HEK293T (cell line): ENCODE measurements around the gene ASAP2.
A peak's percentile ranks its signal among the peaks of the same experiment; 100 is the strongest.

Experiments
- CTCF ChIA-PET: fragments of 350-600 bp; formaldehyde crosslinking; extraction: SDS; loops from one replicate; lab custom pipeline; 2021; ENCODE audit warnings: antibody characterized with exemption, inconsistent platforms; lab: Yijun Ruan, JAX
- POLR2A ChIA-PET: fragments of 350-600 bp; formaldehyde crosslinking; extraction: SDS; loops from one replicate; lab custom pipeline; 2020; ENCODE audit warnings: antibody characterized with exemption, inconsistent platforms; lab: Yijun Ruan, JAX
- DNase-seq: peaks from one replicate; pipeline ENCODE4 v3.0.0; 2012; ENCODE audit warnings: mixed read lengths; ENCODE audit errors: extremely low spot score
- ARNT ChIP-seq: fragments of 450-650 bp; IDR thresholded peaks from 2 replicates; pipeline ENCODE4 v1.6.1; 2017; ENCODE audit warnings: mild to moderate bottlenecking
- BHLHE40 ChIP-seq: fragments of 450-650 bp; IDR thresholded peaks from 2 replicates; pipeline ENCODE4 v1.6.1; 2016; ENCODE audit warnings: mild to moderate bottlenecking, moderate library complexity, borderline replicate concordance
- CTBP1 ChIP-seq: fragments of 450-650 bp; IDR thresholded peaks from 2 replicates; pipeline ENCODE4 v1.6.1; 2016; ENCODE audit warnings: borderline replicate concordance
- ELF4 ChIP-seq: fragments of 450-650 bp; IDR thresholded peaks from 2 replicates; pipeline ENCODE4 v1.6.1; 2017; ENCODE audit warnings: antibody characterized with exemption
- FOXA1 ChIP-seq: fragments of 450-650 bp; IDR thresholded peaks from 2 replicates; pipeline ENCODE4 v1.6.1; 2016; ENCODE audit warnings: mild to moderate bottlenecking
- FOXK2 ChIP-seq: fragments of 450-650 bp; IDR thresholded peaks from 2 replicates; pipeline ENCODE4 v1.6.1; 2016; ENCODE audit warnings: mild to moderate bottlenecking
- FOXM1 ChIP-seq: fragments of 450-650 bp; IDR thresholded peaks from 2 replicates; pipeline ENCODE4 v1.6.1; 2017; ENCODE audit warnings: mild to moderate bottlenecking, borderline replicate concordance
- HDGF ChIP-seq: fragments of 450-650 bp; IDR thresholded peaks from 2 replicates; pipeline ENCODE4 v1.6.1; 2017; ENCODE audit warnings: antibody characterized with exemption, borderline replicate concordance
- L3MBTL2 ChIP-seq: fragments of 450-650 bp; conservative IDR thresholded peaks from 2 replicates; pipeline ENCODE4 v1.6.1; 2016; ENCODE audit warnings: mild to moderate bottlenecking
- LEF1 ChIP-seq: fragments of 450-650 bp; IDR thresholded peaks from 2 replicates; pipeline ENCODE4 v1.6.1; 2017; ENCODE audit warnings: mild to moderate bottlenecking, borderline replicate concordance
- NFRKB ChIP-seq: fragments of 450-650 bp; IDR thresholded peaks from 2 replicates; pipeline ENCODE4 v1.6.1; 2016; ENCODE audit warnings: mild to moderate bottlenecking, moderate library complexity
- PKNOX1 ChIP-seq: fragments of 450-650 bp; IDR thresholded peaks from 2 replicates; pipeline ENCODE4 v1.6.1; 2016
- SP1 ChIP-seq: fragments of 450-650 bp; IDR thresholded peaks from 2 replicates; pipeline ENCODE4 v1.6.1; 2017
- SUZ12 ChIP-seq: fragments of 450-650 bp; IDR thresholded peaks from 2 replicates; pipeline ENCODE4 v1.6.1; 2016; ENCODE audit warnings: mild to moderate bottlenecking
- TARDBP ChIP-seq: fragments of 450-650 bp; IDR thresholded peaks from 2 replicates; pipeline ENCODE4 v1.6.1; 2016
- ZNF384 ChIP-seq: fragments of 450-650 bp; IDR thresholded peaks from 2 replicates; pipeline ENCODE4 v1.6.1; 2016

ASAP2 gene

GRCh38 chr2:9345997-9346396 lies 139.4 kb downstream of the ASAP2 start:
- TF ChIP-seq LEF1: no peak
- TF ChIP-seq CTBP1: no peak
- TF ChIP-seq L3MBTL2: no peak
- no peak for TF ChIP-seq SUZ12
- TF ChIP-seq FOXM1: no peak
- no peak for TF ChIP-seq TARDBP
- no peak for TF ChIP-seq ZNF384
- no peak for TF ChIP-seq ARNT
- no peak for TF ChIP-seq BHLHE40
- no peak for TF ChIP-seq PKNOX1
- ChIA-PET CTCF (interaction anchor here (0.5 kb wide), 1 partner anchor 73 kb away, joined by 5 read pairs; no protein-coding TSS in a partner anchor), POLR2A (no interaction called here)
- no peak for DNase-seq

- no peak for DNase-seq
- CTCF ChIA-PET: no interaction called here
- TF ChIP-seq CTBP1 (no peak), FOXA1 (no peak), ARNT (no peak), BHLHE40 (no peak), HDGF (no peak), FOXK2 (no peak)
- POLR2A ChIA-PET: no interaction called here
Observed at GRCh38 chr2:9346885-9347284, 140.3 kb downstream of the ASAP2 start.

GRCh38 chr2:9347411-9347881 lies 140.8 kb downstream of the ASAP2 start:
- POLR2A ChIA-PET: no interaction called here
- TF ChIP-seq SP1 (no peak), FOXM1 (no peak)

GRCh38 chr2:9354318-9354717 lies 147.7 kb downstream of the ASAP2 start:
- no peak for TF ChIP-seq PKNOX1
- no peak for TF ChIP-seq ELF4
- no peak for TF ChIP-seq ARNT
- no peak for TF ChIP-seq NFRKB
- TF ChIP-seq FOXA1: no peak
- TF ChIP-seq CTBP1: no peak
- no peak for TF ChIP-seq FOXK2
- TF ChIP-seq HDGF: no peak
- no peak for TF ChIP-seq FOXM1
- no peak for TF ChIP-seq LEF1
- DNase-seq: no peak
- POLR2A ChIA-PET: no interaction called here
- CTCF ChIA-PET: interaction anchor here (1.0 kb wide), 1 partner anchor 9 kb away, joined by 3 read pairs; no protein-coding TSS in a partner anchor

More at GRCh38 chr2:9347411-9347881, 140.8 kb downstream of the ASAP2 start:
- DNase-seq: no peak
- CTCF ChIA-PET: no interaction called here

- CTCF ChIA-PET: no interaction called here
- no peak for TF ChIP-seq ZNF384
- POLR2A ChIA-PET: no interaction called here
- no peak for DNase-seq
Observed at GRCh38 chr2:9355270-9355669, 148.7 kb downstream of the ASAP2 start.

- ChIA-PET POLR2A (no interaction called here), CTCF (no interaction called here)
- TF ChIP-seq PKNOX1: no peak
- no peak for TF ChIP-seq HDGF
- no peak for TF ChIP-seq ARNT
- TF ChIP-seq TARDBP: no peak
- no peak for TF ChIP-seq BHLHE40
- no peak for TF ChIP-seq FOXM1
- TF ChIP-seq SUZ12: no peak
- no peak for TF ChIP-seq ELF4
- no peak for TF ChIP-seq ZNF384
- TF ChIP-seq FOXA1: no peak
- no peak for TF ChIP-seq SP1
- no peak for TF ChIP-seq LEF1
- TF ChIP-seq FOXK2: no peak
- TF ChIP-seq L3MBTL2: no peak
- no peak for TF ChIP-seq CTBP1
- no peak for TF ChIP-seq NFRKB
- DNase-seq: no peak
Observed at GRCh38 chr2:9355716-9356115, 149.1 kb downstream of the ASAP2 start.

- TF ChIP-seq FOXK2 (no peak), HDGF (no peak), TARDBP (no peak), SUZ12 (no peak)
- ChIA-PET POLR2A (no interaction called here), CTCF (interaction anchor here (0.6 kb wide), 2 partner anchors 219 to 224 kb away, joined by 3 read pairs; no protein-coding TSS in a partner anchor)
- peak; percentile 36 for DNase-seq
Observed at GRCh38 chr2:9356261-9356660, 149.6 kb downstream of the ASAP2 start.
